HG03565 (cell line): Measurements from ENCODE around the gene PODXL2.
"Not testable (repeated sequence)": the region's sequence is repeated elsewhere in the genome, so short reads cannot be mapped to it uniquely, and the experiment has no call there.

Source experiments
- ATAC-seq: cut with Tn5 transposase; IDR thresholded peaks from one replicate; pipeline ENCODE4 v1.9.1; 2021; ENCODE audit warnings: mild to moderate bottlenecking, moderate library complexity; ENCODE audit not compliant: unreplicated experiment

The PODXL2 gene

GRCh38 chr3:127604546-127605165 lies 24.3 kb upstream of the PODXL2 start:
- ATAC-seq: no peak

- not testable (repeated sequence) for ATAC-seq
Observed at GRCh38 chr3:127605547-127605946, 23.4 kb upstream of the PODXL2 start.

- ATAC-seq: no peak
Observed at GRCh38 chr3:127606086-127606805, 22.7 kb upstream of the PODXL2 start.

GRCh38 chr3:127606981-127607595 lies 21.9 kb upstream of the PODXL2 start:
- ATAC-seq: no peak

GRCh38 chr3:127607675-127608361 lies 21.2 kb upstream of the PODXL2 start:
- no peak for ATAC-seq

- no peak for ATAC-seq
Observed at GRCh38 chr3:127608362-127608718, 20.6 kb upstream of the PODXL2 start.

- no peak for ATAC-seq
Observed at GRCh38 chr3:127610105-127610504, 18.9 kb upstream of the PODXL2 start.

GRCh38 chr3:127611251-127611650 lies 17.7 kb upstream of the PODXL2 start:
- no peak for ATAC-seq

- ATAC-seq: no peak
Observed at GRCh38 chr3:127612966-127613365, 16.0 kb upstream of the PODXL2 start.

GRCh38 chr3:127613406-127613805 lies 15.6 kb upstream of the PODXL2 start:
- ATAC-seq: no peak

GRCh38 chr3:127614928-127615589 lies 13.9 kb upstream of the PODXL2 start:
- no peak for ATAC-seq

GRCh38 chr3:127615631-127616305 lies 13.2 kb upstream of the PODXL2 start:
- ATAC-seq: no peak

GRCh38 chr3:127616836-127617605 lies 12.0 kb upstream of the PODXL2 start:
- ATAC-seq: no peak

- no peak for ATAC-seq
Observed at GRCh38 chr3:127618891-127619290, 10.1 kb upstream of the PODXL2 start.

- no peak for ATAC-seq
Observed at GRCh38 chr3:127620637-127621375, 8.2 kb upstream of the PODXL2 start.

GRCh38 chr3:127622031-127622430 lies 7.0 kb upstream of the PODXL2 start:
- ATAC-seq: no peak

- ATAC-seq: no peak
Observed at GRCh38 chr3:127622772-127623576, 6.0 kb upstream of the PODXL2 start.

- no peak for ATAC-seq
Observed at GRCh38 chr3:127624063-127624462, 4.9 kb upstream of the PODXL2 start.
